Stomach smooth muscle (tissue), 2 donors: ENCODE results near the gene CNST.
"Not testable (repeated sequence)": the region's sequence is repeated elsewhere in the genome, so short reads cannot be mapped to it uniquely, and the experiment has no call there.

ENCODE experiments used
- H3K27ac ChIP-seq: one replicate; pipeline ENCODE4 v1.7.0; 2013; ENCODE audit warnings: mild to moderate bottlenecking, low read length, inconsistent platforms
- H3K27me3 ChIP-seq, 2 donors: one replicate each; pipeline ENCODE4 v1.7.0; 2013; ENCODE audit warnings: low read length in 2 of 2; ENCODE audit not compliant: insufficient read depth in 2 of 2, control insufficient read depth in 1 of 2
- H3K36me3 ChIP-seq, 2 donors: one replicate each; pipeline ENCODE4 v1.7.0; 2013; ENCODE audit warnings: low read length in 2 of 2; ENCODE audit not compliant: control insufficient read depth in 2 of 2, insufficient read depth in 2 of 2
- H3K4me1 ChIP-seq: one replicate; pipeline ENCODE4 v1.7.0; 2013; ENCODE audit warnings: low read length; ENCODE audit not compliant: control insufficient read depth, insufficient read depth
- H3K4me3 ChIP-seq, 2 donors: one replicate each; pipeline ENCODE4 v1.7.0; 2013; ENCODE audit warnings: low read length in 2 of 2
- H3K9ac ChIP-seq, 2 donors: one replicate each; pipeline ENCODE4 v1.7.0; 2013; ENCODE audit warnings: low read length in 2 of 2, mild to moderate bottlenecking in 1 of 2
- H3K9me3 ChIP-seq, 2 donors: one replicate each; pipeline ENCODE4 v1.7.0; 2013; ENCODE audit warnings: low read length in 2 of 2; ENCODE audit not compliant: control insufficient read depth in 2 of 2
- donor health status: healthy.
- donor health status: Pancreatic carcinoma.

CNST gene

DNA sequence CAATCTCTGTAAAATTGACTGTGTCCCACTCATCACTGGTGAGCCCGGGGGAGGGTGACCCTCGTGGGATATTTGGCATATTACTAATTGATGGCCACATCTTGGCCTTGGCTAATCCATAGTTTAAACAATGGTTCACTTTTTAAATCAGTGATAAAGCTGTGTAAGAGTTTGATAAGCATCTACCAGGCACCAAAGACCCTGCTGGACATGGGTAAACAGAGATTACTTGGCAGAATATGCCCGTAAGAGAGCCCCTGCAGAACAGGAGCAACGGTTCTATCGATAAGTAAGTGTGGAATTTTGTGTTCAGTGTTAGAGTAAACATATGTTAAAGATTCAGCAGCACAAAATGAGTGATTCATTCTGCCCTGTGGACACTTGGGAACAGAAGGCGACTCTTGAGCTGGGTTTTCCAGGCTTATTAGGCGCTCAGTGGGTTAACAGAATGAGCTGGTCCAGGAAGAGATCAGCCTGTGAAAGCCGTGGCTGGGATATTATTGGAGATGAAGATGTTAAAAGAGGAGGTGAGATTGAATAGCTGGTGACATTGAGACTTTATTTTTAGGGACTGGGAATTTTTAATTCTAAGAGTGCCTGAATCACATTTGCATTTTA is 55.9 kb downstream of the CNST start:
- no peak overlapping the region for H3K27ac ChIP-seq
- peaks cover 6 to 12% of the 10 kb centered on the region in 2 donors for H3K36me3 ChIP-seq
- peaks cover 4% of the 10 kb centered on the region for H3K4me1 ChIP-seq
- no peak overlapping the region for H3K4me3 ChIP-seq
- no peaks in the 10 kb centered on the region for H3K27me3 ChIP-seq
- H3K9ac ChIP-seq, result no peak overlapping the region
- no peaks in the 10 kb centered on the region for H3K9me3 ChIP-seq

DNA sequence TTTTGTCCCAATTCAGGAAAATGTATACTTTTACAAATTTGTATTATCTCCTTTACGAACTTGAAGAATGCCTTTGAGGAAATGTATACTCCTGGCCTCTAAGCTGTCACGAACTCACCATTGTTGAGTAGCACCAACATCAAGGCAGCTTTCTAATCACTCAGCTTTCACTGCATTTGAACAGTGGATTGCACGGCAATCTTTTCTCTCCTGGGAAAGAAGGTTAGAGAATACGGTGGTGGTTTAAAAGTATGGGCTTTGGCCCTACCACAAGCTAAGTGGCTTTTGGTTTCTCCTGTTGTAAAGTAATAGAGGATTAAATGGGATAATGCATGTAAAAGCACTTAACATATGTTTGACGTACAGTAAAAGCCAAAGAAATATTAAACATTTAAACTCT is 57.8 kb downstream of the CNST start:
- Histone ChIP-seq H3K4me3 (no peak overlapping the region), H3K4me1 (peaks cover 4% of the 10 kb centered on the region), H3K9me3 (no peaks in the 10 kb centered on the region), H3K9ac (no peak overlapping the region), H3K27me3 (no peaks in the 10 kb centered on the region), H3K27ac (no peak overlapping the region), H3K36me3 (peaks cover 6 to 14% of the 10 kb centered on the region in 2 donors)

DNA sequence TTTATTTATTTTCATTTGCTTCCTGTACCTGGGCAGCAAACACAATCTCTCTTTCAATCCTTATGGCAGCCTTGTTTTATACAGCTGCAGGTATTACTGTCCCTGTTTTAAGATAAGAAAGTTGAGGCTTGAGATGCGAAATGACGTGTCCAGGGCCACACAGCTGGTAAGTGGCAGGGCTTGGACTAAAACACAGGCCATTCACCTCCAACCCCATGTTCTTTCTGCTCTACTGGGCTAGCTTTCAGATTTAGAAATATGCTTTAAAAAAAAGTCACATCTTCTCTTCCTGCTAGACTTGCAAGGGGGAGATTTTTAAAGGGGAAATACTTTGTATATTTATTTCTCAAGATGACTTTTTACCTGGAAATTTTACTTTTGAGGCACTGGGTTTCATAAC is 62.8 kb downstream of the CNST start:
- peaks cover 8 to 9% of the 10 kb centered on the region in 2 donors for H3K36me3 ChIP-seq
- H3K9ac ChIP-seq, result no peak overlapping the region
- no peaks in the 10 kb centered on the region for H3K27me3 ChIP-seq
- H3K4me1 ChIP-seq, result peaks cover 7% of the 10 kb centered on the region
- no peak overlapping the region for H3K27ac ChIP-seq
- H3K4me3 ChIP-seq, result no peak overlapping the region
- H3K9me3 ChIP-seq, result no peaks in the 10 kb centered on the region

DNA sequence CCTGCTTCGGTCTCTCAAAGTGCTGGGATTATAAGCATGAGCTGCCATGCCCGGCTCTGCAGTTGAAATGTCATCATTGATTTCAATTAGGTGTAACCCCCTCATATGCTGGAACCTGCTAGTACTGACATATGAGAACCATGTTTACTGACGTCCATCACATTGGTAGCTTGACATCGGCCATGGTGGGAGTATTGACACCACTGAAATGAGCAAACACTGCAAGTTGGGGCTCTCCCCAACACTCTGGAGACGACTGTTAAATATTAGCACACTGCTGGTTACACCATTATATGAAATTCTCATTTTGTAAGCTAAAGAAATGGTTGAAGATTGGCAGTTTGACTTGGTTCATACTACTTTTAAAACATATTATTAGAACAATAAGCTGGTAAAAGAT is 63.7 kb downstream of the CNST start:
- no peaks in the 10 kb centered on the region for H3K27me3 ChIP-seq
- H3K9me3 ChIP-seq, result no peaks in the 10 kb centered on the region
- H3K4me1 ChIP-seq, result peaks cover 7% of the 10 kb centered on the region
- H3K36me3 ChIP-seq, result peaks cover 4 to 14% of the 10 kb centered on the region in 2 donors
- H3K4me3 ChIP-seq, result no peak overlapping the region
- H3K27ac ChIP-seq, result no peak overlapping the region
- no peak overlapping the region for H3K9ac ChIP-seq

DNA sequence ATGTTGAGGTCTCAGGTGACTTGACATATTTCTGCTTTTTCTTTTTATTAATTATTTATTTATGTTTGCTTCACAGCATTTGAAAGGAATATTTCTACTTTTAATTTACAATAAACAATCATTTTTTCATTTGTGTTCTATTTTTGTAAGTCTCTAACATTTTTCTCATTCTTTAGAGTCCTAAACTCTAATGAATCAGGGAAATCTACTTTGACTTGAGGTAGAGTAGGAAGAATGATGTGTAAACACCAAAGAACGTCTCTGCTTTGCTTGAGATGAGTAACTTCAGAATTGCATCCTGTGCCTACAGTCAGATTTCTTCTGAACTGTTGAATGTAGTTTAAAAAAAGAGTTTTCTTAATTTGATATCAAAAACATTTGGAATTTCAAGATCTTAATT is 65.2 kb downstream of the CNST start:
- H3K9me3 ChIP-seq, result no peaks in the 10 kb centered on the region

DNA sequence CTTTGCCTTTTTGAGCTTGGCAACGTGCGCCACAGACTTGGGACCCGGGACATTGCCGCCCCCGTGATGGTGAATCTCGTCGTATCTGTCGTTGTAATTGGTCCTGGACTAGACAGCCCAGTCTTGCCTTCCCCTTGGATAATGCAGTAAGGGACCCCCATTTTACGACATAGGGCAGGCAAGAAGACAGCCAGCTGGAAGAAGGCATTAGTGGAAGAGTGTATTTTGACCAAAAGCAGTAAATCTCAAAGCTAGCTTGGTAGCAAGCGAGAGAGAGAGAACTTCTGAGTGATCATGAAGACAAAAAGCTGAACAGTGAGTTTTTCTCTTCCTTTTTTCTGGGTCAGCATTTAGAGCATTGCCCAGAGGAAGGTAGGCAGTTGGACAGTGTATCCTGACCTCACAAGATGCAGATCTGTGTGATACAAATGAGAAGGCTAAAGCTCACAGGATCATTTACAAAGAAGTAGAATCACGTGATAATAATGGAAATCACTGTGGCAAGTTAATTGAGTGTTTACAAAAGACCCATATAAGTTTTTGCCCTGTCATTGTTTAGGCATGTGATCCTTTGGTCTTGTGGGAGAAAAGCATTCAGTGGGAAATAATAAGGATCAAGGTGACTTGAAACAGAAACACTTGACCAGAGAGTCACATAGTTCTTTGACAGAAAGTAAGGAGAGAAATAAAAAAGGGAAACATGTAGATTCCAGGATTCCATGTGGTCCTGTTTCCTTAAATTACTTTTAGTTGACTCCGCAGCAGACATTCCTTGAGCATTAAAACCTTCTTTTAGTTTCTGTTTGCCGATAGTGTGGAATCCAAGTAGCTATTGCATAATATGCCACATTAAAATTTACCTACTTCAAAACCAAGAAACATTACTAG is 66.3 kb downstream of the CNST start:
- no peak overlapping the region for H3K9ac ChIP-seq
- H3K4me1 ChIP-seq, result peaks cover 7% of the 10 kb centered on the region
- no peak overlapping the region for H3K4me3 ChIP-seq
- H3K36me3 ChIP-seq, result peaks cover 3 to 8% of the 10 kb centered on the region in 2 donors
- H3K27ac ChIP-seq, result peak overlapping the region; percentile 43
- no peaks in the 10 kb centered on the region for H3K9me3 ChIP-seq
- H3K27me3 ChIP-seq, result no peaks in the 10 kb centered on the region

More for the DNA sequence above, 65.2 kb downstream of the CNST start:
- no peak overlapping the region for H3K27ac ChIP-seq
- peaks cover 2 to 10% of the 10 kb centered on the region in 2 donors for H3K36me3 ChIP-seq
- H3K4me1 ChIP-seq, result peaks cover 7% of the 10 kb centered on the region
- no peak overlapping the region for H3K9ac ChIP-seq
- no peak overlapping the region for H3K4me3 ChIP-seq
- no peaks in the 10 kb centered on the region for H3K27me3 ChIP-seq

DNA sequence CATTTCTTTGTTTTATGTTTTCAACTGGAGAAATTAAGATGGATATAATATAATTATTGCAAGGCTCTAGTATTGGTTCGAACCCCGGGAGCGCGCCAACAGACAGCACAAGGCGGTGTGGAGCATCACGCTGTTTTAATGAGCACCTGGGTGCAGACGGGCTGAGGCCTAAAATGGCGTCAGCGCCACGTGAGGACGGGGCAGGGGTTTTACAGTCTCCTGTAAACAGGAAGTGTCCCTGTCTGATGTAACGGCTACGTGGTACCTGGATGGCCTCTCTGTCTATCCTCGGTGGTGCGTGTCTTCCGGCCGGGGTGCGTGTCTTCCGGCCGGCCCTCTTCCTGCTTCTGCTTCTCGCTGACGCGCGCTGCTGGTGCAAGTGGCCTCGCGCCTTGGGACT is 68.4 kb downstream of the CNST start:
- not testable (repeated sequence) for H3K4me1 ChIP-seq, H3K36me3 ChIP-seq

DNA sequence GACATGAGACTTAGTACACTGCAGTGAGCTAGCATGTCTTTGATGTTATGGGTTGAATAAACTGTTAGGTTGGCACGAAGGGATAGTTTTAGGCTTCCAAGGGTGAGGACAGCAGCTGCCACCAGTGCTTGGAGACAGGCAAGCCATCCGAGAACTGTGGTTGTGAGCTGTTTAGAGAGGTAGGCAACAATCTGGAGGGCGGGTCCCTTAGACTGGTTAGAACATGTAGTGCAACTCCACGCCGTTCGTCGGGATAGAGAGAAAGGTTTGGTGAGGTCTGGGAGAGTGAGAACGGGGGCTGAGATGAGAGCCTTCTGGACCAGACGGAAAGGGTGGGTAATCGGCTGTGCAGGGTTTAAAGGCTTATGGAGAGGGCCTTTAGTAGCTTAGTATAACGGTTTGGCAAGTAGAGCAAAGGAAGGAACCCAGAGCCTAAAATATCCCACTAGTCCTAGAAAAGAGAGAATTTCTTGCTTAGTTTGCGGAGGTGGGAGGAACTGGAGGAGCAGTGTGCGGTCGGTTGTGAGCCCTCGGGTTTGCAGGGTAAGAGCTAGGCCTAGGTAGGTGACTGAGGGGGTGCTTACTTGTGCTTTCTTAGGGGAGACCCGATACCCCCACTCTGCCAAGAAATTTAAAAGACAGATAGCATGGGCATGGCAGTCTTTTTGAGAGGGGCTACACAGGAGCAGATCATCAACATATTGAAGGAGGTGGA is 72.8 kb downstream of the CNST start:
- H3K4me1 ChIP-seq, result peaks cover 6% of the 10 kb centered on the region
- peaks cover 5 to 13% of the 10 kb centered on the region in 2 donors for H3K36me3 ChIP-seq
- no peaks in the 10 kb centered on the region for H3K9me3 ChIP-seq
- no peaks in the 10 kb centered on the region for H3K27me3 ChIP-seq
- peak overlapping the region; percentile 11 for H3K27ac ChIP-seq
- no peak overlapping the region for H3K4me3 ChIP-seq
- no peak overlapping the region for H3K9ac ChIP-seq

More for the DNA sequence above, 68.4 kb downstream of the CNST start:
- H3K9ac ChIP-seq, H3K27ac ChIP-seq, H3K4me3 ChIP-seq, H3K27me3 ChIP-seq, H3K9me3 ChIP-seq: not testable (repeated sequence)

DNA sequence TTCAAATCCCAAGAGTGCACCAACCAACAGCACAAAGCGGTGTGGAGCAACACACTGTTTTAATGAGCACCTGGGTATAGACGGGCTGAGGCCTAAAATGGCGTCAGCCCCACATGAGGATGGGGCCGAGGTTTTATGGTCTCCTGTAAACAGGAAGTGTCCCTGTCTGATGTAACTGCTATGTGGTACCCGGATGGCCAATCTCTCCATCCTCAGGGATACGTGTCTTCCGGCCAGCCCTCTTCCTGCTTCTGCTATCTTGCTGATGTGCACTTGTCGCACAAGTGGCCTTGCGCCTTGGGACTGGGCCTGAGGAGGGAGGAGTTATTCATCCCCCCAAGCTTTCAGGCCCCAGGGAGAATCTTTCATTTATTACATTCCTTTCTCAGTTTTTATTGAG is 73.5 kb downstream of the CNST start:
- Histone ChIP-seq H3K4me1 (peaks cover 6% of the 10 kb centered on the region), H3K4me3 (no peak overlapping the region), H3K27me3 (no peaks in the 10 kb centered on the region), H3K9ac (no peak overlapping the region), H3K27ac (no peak overlapping the region), H3K9me3 (no peaks in the 10 kb centered on the region), H3K36me3 (peaks cover 10 to 11% of the 10 kb centered on the region in 2 donors)

DNA sequence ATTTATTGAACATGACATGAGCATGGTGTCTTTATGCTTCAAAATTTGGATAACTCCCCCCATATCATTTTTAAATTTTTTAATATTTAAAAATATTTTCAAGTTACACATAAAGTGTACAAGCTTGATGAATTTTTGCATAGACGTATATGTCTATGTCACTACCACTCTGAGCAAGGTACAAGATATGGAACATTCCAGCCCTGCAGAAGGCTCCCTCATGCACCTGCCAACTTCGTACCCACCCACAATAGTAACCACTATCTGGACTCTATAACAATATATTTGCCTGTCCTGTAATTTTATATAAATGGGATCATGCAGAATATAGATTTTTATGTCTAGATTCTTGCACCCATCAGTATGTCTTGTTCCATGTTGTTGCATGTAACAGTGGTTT is 74.5 kb downstream of the CNST start:
- no peak overlapping the region for H3K27ac ChIP-seq
- H3K36me3 ChIP-seq, result peaks cover 10 to 14% of the 10 kb centered on the region in 2 donors
- H3K4me3 ChIP-seq, result no peak overlapping the region

More for the DNA sequence above, 74.5 kb downstream of the CNST start:
- H3K27me3 ChIP-seq, result no peaks in the 10 kb centered on the region
- peaks cover 6% of the 10 kb centered on the region for H3K4me1 ChIP-seq
- no peak overlapping the region for H3K9ac ChIP-seq
- no peaks in the 10 kb centered on the region for H3K9me3 ChIP-seq
